SKM-1 (cell line): ENCODE measurements around the gene GOLGA6L22.
"Not testable (repeated sequence)": the region's sequence is repeated elsewhere in the genome, so short reads cannot be mapped to it uniquely, and the experiment has no call there.

ENCODE experiments used
- DNase-seq: peaks from one replicate; lab custom pipeline; 2025; ENCODE audit not compliant: unreplicated experiment; lab: John Stamatoyannopoulos, UW

Gene GOLGA6L22

GRCh38 chr15:22458603-22459002 lies at the start of gene GOLGA6L22:
Gene GOLGA6L22 (plus strand): TSS chr15:22458903. CDS start chr15:22458994, 91 bp downstream.
- not testable (repeated sequence) for DNase-seq

GRCh38 chr15:22417288-22417687 lies 41.4 kb upstream of the GOLGA6L22 start:
- not testable (repeated sequence) for DNase-seq

GRCh38 chr15:22417795-22418194 lies 40.9 kb upstream of the GOLGA6L22 start:
- not testable (repeated sequence) for DNase-seq

- DNase-seq, result not testable (repeated sequence)
These were observed 40.5 kb upstream of the GOLGA6L22 start for GRCh38 chr15:22418212-22418611.

GRCh38 chr15:22418666-22419065 lies 40.0 kb upstream of the GOLGA6L22 start:
- not testable (repeated sequence) for DNase-seq

GRCh38 chr15:22420340-22420739 lies 38.4 kb upstream of the GOLGA6L22 start:
- DNase-seq, result not testable (repeated sequence)

- DNase-seq, result not testable (repeated sequence)
These were observed 29.3 kb upstream of the GOLGA6L22 start for GRCh38 chr15:22429426-22429825.

- not testable (repeated sequence) for DNase-seq
These were observed 27.0 kb upstream of the GOLGA6L22 start for GRCh38 chr15:22431687-22432086.

GRCh38 chr15:22494490-22495113 lies 35.9 kb downstream of the GOLGA6L22 start:
- not testable (repeated sequence) for DNase-seq

- not testable (repeated sequence) for DNase-seq
These were observed 38.5 kb downstream of the GOLGA6L22 start for GRCh38 chr15:22497200-22497599.

- DNase-seq, result not testable (repeated sequence)
These were observed 39.7 kb downstream of the GOLGA6L22 start for GRCh38 chr15:22498220-22498925.

GRCh38 chr15:22502272-22502671 lies 43.6 kb downstream of the GOLGA6L22 start:
- not testable (repeated sequence) for DNase-seq

GRCh38 chr15:22506959-22507358 lies 48.3 kb downstream of the GOLGA6L22 start:
- not testable (repeated sequence) for DNase-seq

- not testable (repeated sequence) for DNase-seq
These were observed 57.4 kb downstream of the GOLGA6L22 start for GRCh38 chr15:22516140-22516539.
